Ovary (tissue), 3 donors: ENCODE data around the gene ANO6.

Experiments
- EP300 ChIP-seq: sonication (generic); formaldehyde crosslinking; IDR thresholded peaks from one replicate; pipeline ENCODE4 v1.6.1; 2017; ENCODE audit warnings: antibody characterized with exemption
- POLR2A ChIP-seq: fragments of 450-650 bp; IDR thresholded peaks from one replicate; pipeline ENCODE4 v1.6.1; 2017; ENCODE audit warnings: antibody characterized with exemption, mild to moderate bottlenecking, moderate library complexity
- TF ChIP-seq, protein P1 (sequence below), 3 donors: fragments of 450-650 bp in 2 of 3; fragments of 200-600 bp in 1 of 3; IDR thresholded peaks; one replicate each; pipeline versions ENCODE4 v1.5.1 to v1.8.0; 2016 to 2022; ENCODE audit warnings: antibody characterized with exemption in 3 of 3, mild to moderate bottlenecking in 1 of 3
- donor health status: DM: no; HTN: no; CAD: no.

DNA sequence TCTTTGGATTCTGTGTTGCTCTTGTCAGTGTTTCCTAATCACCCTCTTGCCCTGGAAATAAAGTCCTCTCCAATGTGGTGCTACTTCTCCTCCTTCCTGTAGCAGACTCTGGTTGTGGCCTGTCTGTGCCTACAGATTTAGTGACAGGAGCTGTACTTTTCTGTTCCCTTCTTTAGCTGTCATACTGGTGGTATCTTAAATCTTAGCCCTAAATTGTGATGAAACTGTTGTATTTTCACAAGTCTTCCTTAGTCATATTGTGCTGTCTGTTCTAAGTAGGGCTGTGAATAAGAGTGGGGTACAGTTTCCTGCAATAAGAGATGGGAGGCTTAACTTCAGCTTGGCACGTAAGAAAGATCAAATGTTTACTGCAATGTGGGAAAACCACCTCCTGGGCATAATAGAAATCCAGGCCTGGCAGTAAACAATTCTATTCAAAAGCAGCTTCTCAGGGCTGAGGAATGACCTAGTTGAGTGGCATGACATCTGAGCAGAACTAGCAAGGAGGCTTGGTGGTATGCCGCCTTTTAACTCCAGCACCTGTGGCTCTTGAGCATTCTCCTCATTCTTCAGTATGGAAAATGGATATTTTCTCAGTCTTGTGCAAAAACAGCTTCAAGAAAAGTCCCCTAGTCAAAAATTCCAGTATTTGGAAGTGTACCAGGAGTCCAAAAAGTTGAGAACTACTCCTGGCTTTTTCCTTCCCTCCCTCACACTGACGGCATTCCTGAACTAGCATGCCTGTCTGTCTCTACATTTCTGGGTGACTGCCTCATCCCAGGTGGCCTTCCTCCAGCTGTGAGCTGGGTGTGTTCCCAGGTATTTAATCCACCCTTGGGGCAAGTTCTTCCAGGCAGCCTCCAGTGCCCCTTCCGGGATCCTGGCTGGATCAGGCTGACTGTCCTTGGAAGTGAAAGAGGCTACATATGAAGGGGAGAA, 19.5 kb downstream of the ANO6 start:
- TF ChIP-seq EP300 (no peak), POLR2A (no peak)
- TF ChIP-seq, protein P1, sequence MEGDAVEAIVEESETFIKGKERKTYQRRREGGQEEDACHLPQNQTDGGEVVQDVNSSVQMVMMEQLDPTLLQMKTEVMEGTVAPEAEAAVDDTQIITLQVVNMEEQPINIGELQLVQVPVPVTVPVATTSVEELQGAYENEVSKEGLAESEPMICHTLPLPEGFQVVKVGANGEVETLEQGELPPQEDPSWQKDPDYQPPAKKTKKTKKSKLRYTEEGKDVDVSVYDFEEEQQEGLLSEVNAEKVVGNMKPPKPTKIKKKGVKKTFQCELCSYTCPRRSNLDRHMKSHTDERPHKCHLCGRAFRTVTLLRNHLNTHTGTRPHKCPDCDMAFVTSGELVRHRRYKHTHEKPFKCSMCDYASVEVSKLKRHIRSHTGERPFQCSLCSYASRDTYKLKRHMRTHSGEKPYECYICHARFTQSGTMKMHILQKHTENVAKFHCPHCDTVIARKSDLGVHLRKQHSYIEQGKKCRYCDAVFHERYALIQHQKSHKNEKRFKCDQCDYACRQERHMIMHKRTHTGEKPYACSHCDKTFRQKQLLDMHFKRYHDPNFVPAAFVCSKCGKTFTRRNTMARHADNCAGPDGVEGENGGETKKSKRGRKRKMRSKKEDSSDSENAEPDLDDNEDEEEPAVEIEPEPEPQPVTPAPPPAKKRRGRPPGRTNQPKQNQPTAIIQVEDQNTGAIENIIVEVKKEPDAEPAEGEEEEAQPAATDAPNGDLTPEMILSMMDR (IDR thresholded peaks at IDR 0.05) = no peak
